Keratinocyte (primary cell): ENCODE measurements around the gene MYO1D. TPM values are rescaled to one million over a fixed set of nuclear protein-coding genes. Genes with fewer than 3 reads are reported as not detected.

Experiments used
- DNase-seq: peaks from one replicate; pipeline ENCODE4 v3.0.0-alpha.2; 2011; ENCODE audit warnings: low read depth, missing footprints, low spot score
- FAIRE-seq: peaks from 2 replicates; lab custom pipeline; 2011; peaks lifted over from hg19 to GRCh38; lab: Jason Lieb, UNC
- H2AFZ ChIP-seq: 2 replicates; pipeline ENCODE4 v1.6.0; 2012; ENCODE audit warnings: low read length, control low read depth, inconsistent platforms; ENCODE audit not compliant: control insufficient read depth
- H3K27ac ChIP-seq: 2 replicates; pipeline ENCODE4 v1.5.1; 2011; ENCODE audit warnings: low read length; ENCODE audit not compliant: control insufficient read depth, insufficient read depth
- H3K27me3 ChIP-seq: 3 replicates; pipeline ENCODE4 v1.6.0; 2011; ENCODE audit warnings: low read length; ENCODE audit not compliant: control insufficient read depth, insufficient read depth; ENCODE audit errors: extremely low read depth
- H3K36me3 ChIP-seq, 2 experiments: 2 replicates in 1 of 2; 3 replicates in 1 of 2; pipeline ENCODE4 v1.5.1; 2011; ENCODE audit warnings: low read length in 2 of 2, mild to moderate bottlenecking in 1 of 2; ENCODE audit not compliant: control insufficient read depth in 2 of 2, insufficient read depth in 2 of 2; ENCODE audit errors: extremely low read depth in 1 of 2
- H3K4me1 ChIP-seq: 3 replicates; pipeline ENCODE4 v1.5.1; 2011; ENCODE audit warnings: low read length; ENCODE audit not compliant: control insufficient read depth, insufficient read depth; ENCODE audit errors: extremely low read depth
- H3K4me2 ChIP-seq: 3 replicates; pipeline ENCODE4 v1.6.0; 2011; ENCODE audit warnings: low read depth, low read length; ENCODE audit not compliant: control insufficient read depth, insufficient read depth; ENCODE audit errors: extremely low read depth
- H3K4me3 ChIP-seq, 3 experiments: fragments of 200-600 bp in 1 of 3; sonication (generic) in 1 of 3; 2 replicates in 2 of 3; 3 replicates in 1 of 3; pipeline ENCODE4 v1.5.1; 2011 to 2016; ENCODE audit warnings: low read length in 3 of 3, mild to moderate bottlenecking in 3 of 3, control low read depth in 2 of 3, inconsistent platforms in 1 of 3, low read depth in 1 of 3, mixed read lengths in 1 of 3, mixed run types in 1 of 3, moderate library complexity in 1 of 3; ENCODE audit not compliant: control insufficient read depth in 2 of 3, insufficient read depth in 2 of 3; ENCODE audit errors: extremely low read depth in 1 of 3
- H3K79me2 ChIP-seq: 2 replicates; pipeline ENCODE4 v1.6.0; 2012; ENCODE audit warnings: low read length; ENCODE audit not compliant: control insufficient read depth, insufficient read depth
- H3K9ac ChIP-seq: 3 replicates; pipeline ENCODE4 v1.6.0; 2011; ENCODE audit warnings: low read length; ENCODE audit not compliant: control insufficient read depth, insufficient read depth; ENCODE audit errors: extremely low read depth
- H3K9me1 ChIP-seq: 3 replicates; pipeline ENCODE4 v1.6.0; 2011; ENCODE audit warnings: low read length; ENCODE audit not compliant: control insufficient read depth, insufficient read depth; ENCODE audit errors: extremely low read depth
- H3K9me3 ChIP-seq: 2 replicates; pipeline ENCODE4 v1.5.1; 2012; ENCODE audit warnings: low read depth, low read length; ENCODE audit not compliant: control insufficient read depth
- H4K20me1 ChIP-seq: 3 replicates; pipeline ENCODE4 v1.6.0; 2011; ENCODE audit warnings: low read length; ENCODE audit not compliant: control insufficient read depth, insufficient read depth; ENCODE audit errors: extremely low read depth
- CTCF ChIP-seq, 3 experiments: IDR thresholded peaks in 1 of 3; conservative IDR thresholded peaks in 1 of 3; optimal IDR thresholded peaks in 1 of 3; 2 replicates in 2 of 3; 3 replicates in 1 of 3; pipeline versions ENCODE3 to v1.5.1; 2011; ENCODE audit warnings: low read length in 3 of 3, mild to moderate bottlenecking in 3 of 3, moderate library complexity in 2 of 3, control low read depth in 1 of 3, inconsistent platforms in 1 of 3; ENCODE audit not compliant: insufficient read depth in 2 of 3; ENCODE audit errors: extremely low read depth in 1 of 3
- EZH2 ChIP-seq: IDR thresholded peaks from one replicate; pipeline ENCODE4 v1.6.1; 2012; ENCODE audit warnings: inconsistent platforms, mild to moderate bottlenecking, low read length, moderate library complexity
- dilution Hi-C: fragments of 300-500 bp; cut with MboI; formaldehyde crosslinking; loops from one replicate; pipeline ENCODE4 v1.7.0; 2020; ENCODE audit warnings: low sequenced_read_pairs; ENCODE audit not compliant: extremely low pct_ligation_motif_present
- polyA plus RNA-seq, 5 experiments: library from polyadenylated mRNA; depleted of rRNA in 3 of 5; stranded (reverse) in 3 of 5; stranded (forward) in 1 of 5; unstranded in 1 of 5; fragments of >200 nt; gene quantifications; 1 replicate in 1 of 5; 2 replicates in 3 of 5; 3 replicates in 1 of 5; pipeline versions ENCODE4 v1.2.1 to v1.2.3, GENCODE V29; 2011 to 2012; ENCODE audit warnings: missing spikeins in 2 of 5, low read depth in 1 of 5, low replicate concordance in 1 of 5

The MYO1D gene
- polyA plus RNA-seq, 1 donor (not counting 4 experiments of a cell fraction or from before 2014, with no cell fraction given) = 33.7 TPM

DNA sequence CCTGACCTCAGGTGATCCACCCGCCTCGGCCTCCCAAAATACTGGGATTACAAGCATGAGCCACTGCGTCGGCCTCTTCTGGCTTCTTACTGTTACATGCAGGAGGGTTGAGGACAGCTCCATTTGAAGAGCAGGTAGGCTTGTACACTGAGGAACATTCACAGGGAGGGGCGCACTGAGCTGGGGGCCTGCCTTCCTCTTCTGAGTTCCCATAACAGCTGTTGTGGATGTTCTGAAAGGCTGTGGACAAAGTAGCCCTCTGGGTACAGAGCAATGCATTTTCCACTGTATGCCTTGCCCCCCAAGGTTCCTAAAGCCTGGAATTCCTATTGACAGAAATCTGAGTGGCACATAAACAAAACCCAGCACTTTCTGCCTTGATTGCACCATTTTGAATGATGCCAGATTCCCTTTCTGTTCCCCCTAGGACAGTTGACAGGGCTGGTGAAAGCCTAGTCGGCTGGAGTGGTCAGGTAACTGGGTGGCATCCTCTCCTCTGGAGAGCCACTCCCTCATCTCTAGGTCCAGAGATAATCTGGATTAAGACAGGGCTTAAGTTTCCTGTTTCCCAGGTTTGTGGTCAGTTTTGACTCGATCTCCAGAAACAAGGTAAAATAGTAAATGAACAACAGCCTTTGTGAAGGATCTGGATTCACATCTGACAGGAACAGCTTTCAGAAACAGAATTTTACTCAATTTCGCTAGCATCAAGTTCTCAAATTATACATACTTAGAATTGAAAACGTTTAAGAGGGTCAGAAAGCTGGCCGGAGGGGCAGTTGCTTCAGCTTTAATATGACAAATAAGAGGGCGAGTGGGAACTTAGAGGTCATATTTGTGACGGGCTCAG lies 391.4 kb downstream of the MYO1D start:
- Histone ChIP-seq H4K20me1 (no peaks in the 10 kb centered on the region), H3K9ac (peak overlapping the region; percentile 37), H3K4me3 (no peak overlapping the region), H3K27ac (no peak overlapping the region), H3K4me2 (peak overlapping the region; percentile 54), H3K9me1 (peaks cover 9% of the 10 kb centered on the region), H3K9me3 (no peaks in the 10 kb centered on the region), H3K4me1 (peaks cover 29% of the 10 kb centered on the region), H3K27me3 (no peaks in the 10 kb centered on the region), H3K79me2 (peaks cover 30% of the 10 kb centered on the region), H3K36me3 (peaks cover 21 to 23% of the 10 kb centered on the region in 2 experiments), H2AFZ (no peak overlapping the region)
- FAIRE-seq (peak; percentile 9), DNase-seq (no peak)
- TF ChIP-seq CTCF (optimal IDR thresholded peaks at IDR 0.05 in 1 of 3, IDR thresholded peaks at IDR 0.05 in 1 of 3, conservative IDR thresholded peaks at IDR 0.05 in 1 of 3; ENCODE audit: extremely low read depth in 1 of 3, insufficient read depth in 2 of 3, low read length in 3 of 3) = no peak
- TF ChIP-seq EZH2 = no peak
- dilution Hi-C loops = no loop called here

DNA sequence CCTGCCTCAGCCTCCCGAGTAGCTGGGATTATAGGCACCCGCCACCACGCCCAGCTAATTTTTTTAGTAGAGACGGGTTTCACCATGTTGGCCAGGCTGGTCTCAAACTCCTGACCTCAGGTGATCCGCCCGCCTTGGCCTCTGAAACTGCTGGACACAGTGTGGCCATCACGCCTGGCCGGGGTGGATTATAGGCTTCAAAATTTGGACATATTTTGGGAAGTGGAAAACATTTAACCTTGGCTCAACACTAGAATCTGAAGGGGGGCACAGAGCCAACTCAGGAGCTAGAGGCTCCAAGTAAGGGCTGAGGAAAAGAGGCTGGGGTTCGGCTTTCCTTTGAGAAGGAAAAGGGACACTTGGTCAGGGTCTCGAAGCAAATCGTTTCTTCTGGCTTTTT lies 392.3 kb downstream of the MYO1D start:
- H3K79me2 ChIP-seq = peaks cover 22% of the 10 kb centered on the region
- DNase-seq (no peak), FAIRE-seq (no peak)
- no peak overlapping the region for H3K4me2 ChIP-seq
- no peaks in the 10 kb centered on the region for H3K9me3 ChIP-seq
- dilution Hi-C loops = no loop called here
- TF ChIP-seq EZH2 = no peak
- TF ChIP-seq CTCF (optimal IDR thresholded peaks at IDR 0.05 in 1 of 3, IDR thresholded peaks at IDR 0.05 in 1 of 3, conservative IDR thresholded peaks at IDR 0.05 in 1 of 3; ENCODE audit: extremely low read depth in 1 of 3, insufficient read depth in 2 of 3, low read length in 3 of 3) = no peak
- H3K36me3 ChIP-seq = peaks cover 21 to 28% of the 10 kb centered on the region in 2 experiments
- H3K4me1 ChIP-seq = peaks cover 21% of the 10 kb centered on the region
- H2AFZ ChIP-seq = no peak overlapping the region
- H3K9me1 ChIP-seq = peaks cover 9% of the 10 kb centered on the region
- no peak overlapping the region for H3K27ac ChIP-seq
- H4K20me1 ChIP-seq = no peaks in the 10 kb centered on the region
- no peak overlapping the region for H3K9ac ChIP-seq
- no peaks in the 10 kb centered on the region for H3K27me3 ChIP-seq
- H3K4me3 ChIP-seq = no peak overlapping the region
